K562 (cell line): Measurements from ENCODE around the gene DOCK4. TPM values are rescaled to one million over a fixed set of nuclear protein-coding genes. Genes with fewer than 3 reads are reported as not detected.

Source experiments
- BRD4 ChIP-seq: fragments of 200-600 bp; sonication (generic); IDR thresholded peaks from 2 replicates; pipeline ENCODE4 v1.6.1; 2017; ENCODE audit warnings: inconsistent platforms
- CEBPG ChIP-seq, 3 experiments: fragments of 200-800 bp in 1 of 3; sonication (Bioruptor generic) in 1 of 3; sonication (generic) in 1 of 3; formaldehyde crosslinking in 1 of 3; IDR thresholded peaks in 2 of 3; conservative IDR thresholded peaks in 1 of 3; 2 replicates each; pipeline versions ENCODE4 v1.6.1 to v1.8.0; 2016 to 2022; ENCODE audit warnings: missing compliant biosample characterization in 2 of 3, missing genetic modification characterization in 2 of 3, mild to moderate bottlenecking in 1 of 3, missing genetic modification reagents in 1 of 3
- MCM5 ChIP-seq: fragments of 450-650 bp; IDR thresholded peaks from 2 replicates; pipeline ENCODE4 v1.6.1; 2016; ENCODE audit warnings: low read depth
- STAT5A ChIP-seq: IDR thresholded peaks from 2 replicates; pipeline ENCODE4 v1.6.1; 2012; ENCODE audit warnings: low read length, inconsistent platforms, borderline replicate concordance
- ZNF76 ChIP-seq: fragments of 250-450 bp; sonication (Bioruptor Pico); IDR thresholded peaks from 2 replicates; pipeline ENCODE4 v1.4.0; 2020; ENCODE audit warnings: mild to moderate bottlenecking, moderate library complexity, borderline replicate concordance
- polyA plus RNA-seq, 8 experiments: library from polyadenylated mRNA; depleted of rRNA in 4 of 8; stranded (reverse) in 5 of 8; unstranded in 3 of 8; fragments of >200 nt; fragmentation: Nextera tagmentation in 2 of 8; fragmentation: Illumina TruSeq in 1 of 8; extraction: Ambion mirVana in 2 of 8; extraction: Trizol in 1 of 8; gene quantifications; 2 replicates each; pipeline versions ENCODE4 v1.2.1 to v1.2.3, GENCODE V29; 2011 to 2014; ENCODE audit warnings: inconsistent platforms in 1 of 8, missing spikeins in 1 of 8
- total RNA-seq, 7 experiments: library from RNA; depleted of rRNA in 6 of 7; stranded (reverse); fragments of >200 nt in 6 of 7; fragmentation: Illumina TruSeq in 2 of 7; extraction: Trizol in 2 of 7; gene quantifications; 2 replicates each; pipeline versions ENCODE4 v1.2.1 to v1.2.3, GENCODE V29; 2011 to 2021; ENCODE audit warnings: low replicate concordance in 1 of 7
- TF ChIP-seq, protein P1 (sequence below): IDR thresholded peaks from 2 replicates; pipeline ENCODE4 v1.6.1; 2011; ENCODE audit warnings: borderline replicate concordance, low read depth, mild to moderate bottlenecking, moderate library complexity, low read length; ENCODE audit not compliant: insufficient read depth, poor library complexity, severe bottlenecking
- TF ChIP-seq, protein P2 (sequence below): sonication (generic); formaldehyde crosslinking; IDR thresholded peaks from 2 replicates; pipeline ENCODE4 v1.5.0; 2020; ENCODE audit warnings: missing genetic modification reagents
- TF ChIP-seq, protein P3 (sequence below): fragments of 450-650 bp; formaldehyde crosslinking; IDR thresholded peaks from 2 replicates; pipeline ENCODE4 v1.4.0; 2022; ENCODE audit warnings: missing genetic modification characterization
- TF ChIP-seq, protein P4 (sequence below), 2 experiments: fragments of 450-650 bp; formaldehyde crosslinking in 1 of 2; IDR thresholded peaks; 2 replicates each; pipeline versions ENCODE4 v1.4.0 to v1.6.1; 2014 to 2020; ENCODE audit warnings: mild to moderate bottlenecking in 2 of 2, borderline replicate concordance in 1 of 2, low read depth in 1 of 2
- TF ChIP-seq, protein P5 (sequence below): sonication (generic); formaldehyde crosslinking; IDR thresholded peaks from 2 replicates; pipeline ENCODE4 v1.8.0; 2022; ENCODE audit warnings: missing genetic modification reagents, mild to moderate bottlenecking, borderline replicate concordance

DOCK4 gene
- total and polyA plus RNA-seq, 9 of the 15 experiments (the other 6 are each of a cell fraction or from before 2014, with no cell fraction given), result 0.42 to 5.7 (median 2.3) TPM

DNA sequence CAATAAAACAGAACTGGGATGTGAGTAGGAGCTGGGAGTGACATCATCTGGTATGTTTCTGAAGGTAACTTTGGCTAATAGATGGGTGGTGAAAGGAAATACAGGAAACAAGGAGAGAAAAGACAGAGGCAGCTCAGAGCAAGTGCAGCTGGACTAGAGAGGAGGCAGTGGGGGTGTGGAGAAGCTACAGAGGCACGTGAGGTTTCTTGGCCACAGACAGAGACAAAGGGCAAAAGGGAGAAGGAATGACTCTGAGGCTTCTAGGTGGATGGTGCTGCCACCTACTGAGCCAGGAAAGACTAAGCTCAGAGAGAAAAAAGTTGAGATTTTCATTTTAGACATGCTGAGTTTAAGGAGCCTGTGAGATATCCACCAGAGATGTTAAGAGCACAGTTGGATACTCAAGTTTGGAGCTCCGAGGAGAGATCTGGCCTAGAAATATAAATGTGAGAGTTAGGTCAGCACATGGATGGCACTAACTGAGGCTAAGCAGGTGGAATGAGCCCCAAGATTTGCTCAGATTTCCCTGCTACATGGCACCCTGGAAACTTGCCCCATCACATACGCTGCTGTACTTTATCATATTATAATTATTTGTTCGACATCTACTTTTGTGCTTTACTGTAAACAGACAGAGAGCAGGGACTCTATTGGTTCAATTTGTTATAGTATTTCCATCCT, 350.9 kb downstream of the DOCK4 start (continued):
- TF ChIP-seq, protein P1, sequence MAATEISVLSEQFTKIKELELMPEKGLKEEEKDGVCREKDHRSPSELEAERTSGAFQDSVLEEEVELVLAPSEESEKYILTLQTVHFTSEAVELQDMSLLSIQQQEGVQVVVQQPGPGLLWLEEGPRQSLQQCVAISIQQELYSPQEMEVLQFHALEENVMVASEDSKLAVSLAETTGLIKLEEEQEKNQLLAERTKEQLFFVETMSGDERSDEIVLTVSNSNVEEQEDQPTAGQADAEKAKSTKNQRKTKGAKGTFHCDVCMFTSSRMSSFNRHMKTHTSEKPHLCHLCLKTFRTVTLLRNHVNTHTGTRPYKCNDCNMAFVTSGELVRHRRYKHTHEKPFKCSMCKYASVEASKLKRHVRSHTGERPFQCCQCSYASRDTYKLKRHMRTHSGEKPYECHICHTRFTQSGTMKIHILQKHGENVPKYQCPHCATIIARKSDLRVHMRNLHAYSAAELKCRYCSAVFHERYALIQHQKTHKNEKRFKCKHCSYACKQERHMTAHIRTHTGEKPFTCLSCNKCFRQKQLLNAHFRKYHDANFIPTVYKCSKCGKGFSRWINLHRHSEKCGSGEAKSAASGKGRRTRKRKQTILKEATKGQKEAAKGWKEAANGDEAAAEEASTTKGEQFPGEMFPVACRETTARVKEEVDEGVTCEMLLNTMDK, result peak; percentile 44
- TF ChIP-seq, protein P2, sequence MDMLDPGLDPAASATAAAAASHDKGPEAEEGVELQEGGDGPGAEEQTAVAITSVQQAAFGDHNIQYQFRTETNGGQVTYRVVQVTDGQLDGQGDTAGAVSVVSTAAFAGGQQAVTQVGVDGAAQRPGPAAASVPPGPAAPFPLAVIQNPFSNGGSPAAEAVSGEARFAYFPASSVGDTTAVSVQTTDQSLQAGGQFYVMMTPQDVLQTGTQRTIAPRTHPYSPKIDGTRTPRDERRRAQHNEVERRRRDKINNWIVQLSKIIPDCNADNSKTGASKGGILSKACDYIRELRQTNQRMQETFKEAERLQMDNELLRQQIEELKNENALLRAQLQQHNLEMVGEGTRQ (CRISPR knock-in tag), result 0 out of 2 replicates have a peak, but pooled peaks have one; percentile 9
- no peak for TF ChIP-seq BRD4
- TF ChIP-seq, protein P3, sequence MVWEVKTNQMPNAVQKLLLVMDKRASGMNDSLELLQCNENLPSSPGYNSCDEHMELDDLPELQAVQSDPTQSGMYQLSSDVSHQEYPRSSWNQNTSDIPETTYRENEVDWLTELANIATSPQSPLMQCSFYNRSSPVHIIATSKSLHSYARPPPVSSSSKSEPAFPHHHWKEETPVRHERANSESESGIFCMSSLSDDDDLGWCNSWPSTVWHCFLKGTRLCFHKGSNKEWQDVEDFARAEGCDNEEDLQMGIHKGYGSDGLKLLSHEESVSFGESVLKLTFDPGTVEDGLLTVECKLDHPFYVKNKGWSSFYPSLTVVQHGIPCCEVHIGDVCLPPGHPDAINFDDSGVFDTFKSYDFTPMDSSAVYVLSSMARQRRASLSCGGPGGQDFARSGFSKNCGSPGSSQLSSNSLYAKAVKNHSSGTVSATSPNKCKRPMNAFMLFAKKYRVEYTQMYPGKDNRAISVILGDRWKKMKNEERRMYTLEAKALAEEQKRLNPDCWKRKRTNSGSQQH (CRISPR knock-in tag), result no peak
- TF ChIP-seq, protein P4, sequence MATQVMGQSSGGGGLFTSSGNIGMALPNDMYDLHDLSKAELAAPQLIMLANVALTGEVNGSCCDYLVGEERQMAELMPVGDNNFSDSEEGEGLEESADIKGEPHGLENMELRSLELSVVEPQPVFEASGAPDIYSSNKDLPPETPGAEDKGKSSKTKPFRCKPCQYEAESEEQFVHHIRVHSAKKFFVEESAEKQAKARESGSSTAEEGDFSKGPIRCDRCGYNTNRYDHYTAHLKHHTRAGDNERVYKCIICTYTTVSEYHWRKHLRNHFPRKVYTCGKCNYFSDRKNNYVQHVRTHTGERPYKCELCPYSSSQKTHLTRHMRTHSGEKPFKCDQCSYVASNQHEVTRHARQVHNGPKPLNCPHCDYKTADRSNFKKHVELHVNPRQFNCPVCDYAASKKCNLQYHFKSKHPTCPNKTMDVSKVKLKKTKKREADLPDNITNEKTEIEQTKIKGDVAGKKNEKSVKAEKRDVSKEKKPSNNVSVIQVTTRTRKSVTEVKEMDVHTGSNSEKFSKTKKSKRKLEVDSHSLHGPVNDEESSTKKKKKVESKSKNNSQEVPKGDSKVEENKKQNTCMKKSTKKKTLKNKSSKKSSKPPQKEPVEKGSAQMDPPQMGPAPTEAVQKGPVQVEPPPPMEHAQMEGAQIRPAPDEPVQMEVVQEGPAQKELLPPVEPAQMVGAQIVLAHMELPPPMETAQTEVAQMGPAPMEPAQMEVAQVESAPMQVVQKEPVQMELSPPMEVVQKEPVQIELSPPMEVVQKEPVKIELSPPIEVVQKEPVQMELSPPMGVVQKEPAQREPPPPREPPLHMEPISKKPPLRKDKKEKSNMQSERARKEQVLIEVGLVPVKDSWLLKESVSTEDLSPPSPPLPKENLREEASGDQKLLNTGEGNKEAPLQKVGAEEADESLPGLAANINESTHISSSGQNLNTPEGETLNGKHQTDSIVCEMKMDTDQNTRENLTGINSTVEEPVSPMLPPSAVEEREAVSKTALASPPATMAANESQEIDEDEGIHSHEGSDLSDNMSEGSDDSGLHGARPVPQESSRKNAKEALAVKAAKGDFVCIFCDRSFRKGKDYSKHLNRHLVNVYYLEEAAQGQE (IDR thresholded peaks at IDR 0.05; ENCODE audit: borderline replicate concordance), result peak; percentile 18; the same call in 1 of the 2 replicates
- TF ChIP-seq, protein P4 (CRISPR knock-in tag; IDR thresholded peaks at IDR 0.05; ENCODE audit: low read depth), result no peak
- TF ChIP-seq ZNF76 (CRISPR knock-in tag), result no peak
- TF ChIP-seq CEBPG (CRISPR knock-in tag; IDR thresholded peaks at IDR 0.05), result no peak
- no peak for TF ChIP-seq CEBPG (tag; conservative IDR thresholded peaks at IDR 0.05 in 1 of 2, IDR thresholded peaks at IDR 0.05 in 1 of 2)
- no peak for TF ChIP-seq STAT5A
- TF ChIP-seq MCM5, result no peak
- TF ChIP-seq, protein P5, sequence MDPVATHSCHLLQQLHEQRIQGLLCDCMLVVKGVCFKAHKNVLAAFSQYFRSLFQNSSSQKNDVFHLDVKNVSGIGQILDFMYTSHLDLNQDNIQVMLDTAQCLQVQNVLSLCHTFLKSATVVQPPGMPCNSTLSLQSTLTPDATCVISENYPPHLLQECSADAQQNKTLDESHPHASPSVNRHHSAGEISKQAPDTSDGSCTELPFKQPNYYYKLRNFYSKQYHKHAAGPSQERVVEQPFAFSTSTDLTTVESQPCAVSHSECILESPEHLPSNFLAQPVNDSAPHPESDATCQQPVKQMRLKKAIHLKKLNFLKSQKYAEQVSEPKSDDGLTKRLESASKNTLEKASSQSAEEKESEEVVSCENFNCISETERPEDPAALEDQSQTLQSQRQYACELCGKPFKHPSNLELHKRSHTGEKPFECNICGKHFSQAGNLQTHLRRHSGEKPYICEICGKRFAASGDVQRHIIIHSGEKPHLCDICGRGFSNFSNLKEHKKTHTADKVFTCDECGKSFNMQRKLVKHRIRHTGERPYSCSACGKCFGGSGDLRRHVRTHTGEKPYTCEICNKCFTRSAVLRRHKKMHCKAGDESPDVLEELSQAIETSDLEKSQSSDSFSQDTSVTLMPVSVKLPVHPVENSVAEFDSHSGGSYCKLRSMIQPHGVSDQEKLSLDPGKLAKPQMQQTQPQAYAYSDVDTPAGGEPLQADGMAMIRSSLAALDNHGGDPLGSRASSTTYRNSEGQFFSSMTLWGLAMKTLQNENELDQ (CRISPR knock-in tag), result no peak
